Activated CD8-positive, alpha-beta memory T cell treated with anti-CD3 and anti-CD28 coated beads for 24 hours (primary cell): ENCODE results near the gene PHYHD1.

Source experiments
- DNase-seq: peaks from one replicate; pipeline ENCODE4 v3.0.0-alpha.2; 2020

The PHYHD1 gene

DNA sequence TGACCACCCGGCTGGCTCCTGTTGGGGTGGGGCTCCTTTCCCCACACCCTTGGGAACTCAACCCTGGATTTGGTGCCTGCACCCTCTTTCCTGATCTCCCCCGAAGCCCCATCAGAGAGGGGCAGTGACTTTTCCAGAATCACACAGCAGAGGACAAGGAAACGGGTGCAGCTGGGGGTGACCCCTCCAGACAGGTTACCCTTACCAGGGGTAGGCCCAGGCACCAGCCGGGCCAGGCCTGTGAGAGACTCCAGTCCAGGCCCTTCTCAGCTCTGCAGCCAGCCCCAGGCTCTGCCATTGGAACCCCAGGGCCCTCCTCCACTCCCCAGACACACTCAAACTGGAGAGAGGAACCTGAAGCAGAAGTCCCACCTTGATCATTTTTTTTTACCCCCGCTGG, 19.0 kb upstream of the PHYHD1 start:
- DNase-seq = peak; percentile 64

DNA sequence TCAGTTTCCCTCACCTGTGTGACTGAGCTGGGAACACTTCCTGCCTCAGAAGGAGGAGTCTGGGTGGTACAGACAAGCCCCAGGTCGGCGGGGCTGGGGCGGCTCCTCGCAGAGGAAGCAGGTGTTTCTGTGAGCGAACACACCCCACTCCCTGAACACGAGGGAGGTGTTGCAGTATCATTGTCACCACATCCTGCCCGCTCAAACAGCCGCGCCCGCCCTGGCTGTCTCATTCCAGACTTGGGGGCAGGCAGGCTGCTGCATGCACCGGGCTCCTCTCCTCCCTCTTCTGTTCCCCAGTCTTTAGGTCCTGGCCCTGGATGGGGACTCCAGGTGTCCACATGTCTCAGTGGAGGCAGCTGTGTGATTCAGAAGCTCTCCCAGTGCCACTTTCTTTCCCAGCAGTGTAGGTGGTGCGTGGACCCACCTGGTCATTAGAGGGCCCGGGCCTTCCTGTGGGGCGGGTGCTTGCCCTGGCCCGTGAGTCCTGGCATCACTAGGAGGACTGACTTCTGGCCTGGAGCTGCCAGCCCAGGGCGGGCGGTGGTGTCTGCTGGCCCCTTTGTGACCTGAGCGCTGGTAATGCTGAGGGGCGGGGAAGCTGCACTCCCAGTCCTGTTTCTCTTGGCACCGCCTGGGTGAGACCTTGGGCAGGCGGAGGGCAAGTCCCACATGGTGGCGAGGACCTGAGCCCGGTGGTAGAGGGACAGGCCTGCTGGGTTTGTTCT, 18.3 kb upstream of the PHYHD1 start:
- peak; percentile 91 for DNase-seq

DNA sequence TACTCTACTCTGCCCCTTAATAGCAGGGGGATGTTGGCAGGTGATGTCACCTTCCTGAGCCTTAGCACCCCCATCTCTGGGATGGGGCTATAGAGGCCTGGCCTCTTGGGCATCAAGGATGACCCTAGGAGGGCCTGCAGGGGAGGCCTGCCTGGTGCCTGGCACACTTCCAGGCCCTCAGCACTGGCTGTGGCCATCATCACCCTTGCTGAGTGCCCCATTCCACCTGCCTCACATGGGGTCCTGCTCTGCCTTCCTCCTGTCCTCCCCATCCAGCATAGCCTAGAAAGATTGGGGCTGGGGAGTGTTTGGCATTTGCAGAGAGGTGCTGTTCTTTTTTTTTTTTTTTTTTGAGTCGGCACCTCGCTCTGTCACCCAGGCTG, 17.7 kb upstream of the PHYHD1 start:
- no peak for DNase-seq

DNA sequence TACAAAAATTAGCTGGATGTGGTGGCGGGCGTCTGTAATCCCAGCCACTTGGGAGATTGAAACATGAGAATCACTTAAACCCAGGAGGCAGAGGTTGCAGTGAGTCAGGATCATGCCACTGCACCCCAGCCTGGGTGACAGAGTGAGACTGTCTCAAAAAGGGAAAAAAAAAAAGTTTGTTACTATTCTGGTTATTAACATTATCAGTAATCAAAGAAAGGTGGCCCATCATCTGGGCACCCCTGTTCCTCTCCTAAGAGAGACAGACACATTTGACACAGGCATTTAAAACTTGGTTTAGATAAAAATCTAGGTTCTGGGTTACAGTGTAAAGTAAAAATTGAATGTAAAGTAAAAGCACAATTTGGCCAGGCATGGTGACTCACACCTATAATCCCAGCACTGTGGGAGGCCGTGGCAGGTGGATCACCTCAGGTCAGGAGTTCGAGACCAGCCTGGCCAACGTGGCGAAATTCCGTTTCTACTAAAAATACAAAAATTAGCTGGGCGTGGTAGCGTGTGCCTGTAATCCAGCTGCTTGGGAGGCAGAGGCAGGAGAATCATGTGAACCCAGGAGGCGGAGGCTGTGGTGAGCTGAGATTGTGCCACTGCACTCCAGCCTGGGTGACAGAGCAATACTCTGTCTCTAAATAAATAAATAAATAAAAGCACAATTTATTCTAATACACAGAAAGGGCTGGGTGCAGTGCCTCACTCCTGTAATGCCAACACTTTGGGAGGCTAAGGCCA, 16.7 kb upstream of the PHYHD1 start:
- no peak for DNase-seq

DNA sequence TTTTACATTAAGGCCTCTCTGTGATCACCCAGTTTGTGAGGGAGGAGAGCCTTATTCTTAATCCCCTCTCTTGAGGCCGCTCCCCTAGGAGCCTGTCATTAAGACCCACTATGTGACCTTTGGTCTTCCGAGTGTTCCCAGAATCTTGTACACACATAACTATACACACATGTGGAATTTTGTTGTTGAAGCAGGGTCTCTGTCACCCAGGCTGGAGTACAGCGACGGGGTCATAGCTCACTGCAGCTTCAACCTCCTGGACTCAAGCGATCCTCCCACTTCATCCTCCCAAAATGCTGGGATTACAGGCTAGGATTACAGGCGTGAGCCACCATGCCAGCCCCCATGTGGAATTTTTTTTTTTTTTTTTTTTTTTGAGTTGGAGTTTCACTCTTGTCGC, 14.8 kb upstream of the PHYHD1 start:
- DNase-seq = no peak

DNA sequence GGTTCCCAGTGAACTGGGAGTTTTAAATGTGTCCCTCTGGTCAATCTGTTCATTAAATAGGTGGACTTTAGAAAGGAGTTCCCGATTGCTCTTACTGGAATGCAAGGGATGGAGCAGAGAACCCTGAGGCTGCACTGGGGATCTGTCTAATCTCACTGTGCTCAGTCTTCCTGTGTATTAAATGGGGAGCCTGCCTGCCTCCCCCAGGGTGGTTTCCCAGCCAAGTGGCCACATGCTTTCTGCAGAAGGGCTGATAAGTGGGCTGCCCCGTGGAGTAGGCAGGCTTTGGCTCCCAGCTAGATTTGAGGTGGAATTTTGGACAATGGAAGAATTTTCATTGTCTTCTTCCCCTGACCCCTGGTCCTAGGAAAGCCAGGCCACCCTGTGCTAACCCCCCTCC, 14.0 kb upstream of the PHYHD1 start:
- no peak for DNase-seq

- no peak for DNase-seq
Measured at GRCh38 chr9:128908372-128908771, 12.4 kb upstream of the PHYHD1 start.

- DNase-seq = no peak
Measured at GRCh38 chr9:128909859-128910258, 10.9 kb upstream of the PHYHD1 start.

- no peak for DNase-seq
Measured at GRCh38 chr9:128910906-128911305, 9.9 kb upstream of the PHYHD1 start.

- no peak for DNase-seq
Measured at GRCh38 chr9:128911529-128912035, 9.2 kb upstream of the PHYHD1 start.

DNA sequence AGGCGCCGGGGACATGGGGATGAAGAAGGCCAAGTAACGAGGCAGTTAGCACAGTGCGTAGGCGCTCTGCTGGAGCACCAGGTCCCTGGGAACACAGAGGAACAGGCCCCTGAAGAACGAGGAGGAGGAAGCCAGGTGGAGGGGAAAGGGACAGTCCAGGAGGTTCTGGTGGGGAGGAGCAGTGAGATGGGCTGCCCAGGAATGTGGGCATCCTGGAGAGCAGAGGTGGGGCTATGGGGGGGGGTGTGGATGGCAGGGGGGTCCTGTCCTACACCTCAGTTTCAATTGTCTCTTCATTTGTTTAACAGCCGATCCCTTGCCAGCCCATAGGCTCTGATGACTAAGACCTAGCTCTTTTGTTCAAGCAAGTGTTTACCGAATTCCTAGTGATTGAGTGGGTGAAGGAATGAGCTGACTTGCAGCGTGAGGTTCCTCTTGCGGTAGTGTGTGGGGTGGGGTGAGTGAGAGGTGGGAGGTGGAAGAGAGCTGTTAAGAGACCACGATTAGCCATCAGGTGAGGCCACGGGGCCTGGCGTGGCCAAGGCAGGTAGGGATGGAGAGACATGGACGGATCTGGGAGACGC, 8.4 kb upstream of the PHYHD1 start:
- no peak for DNase-seq

- DNase-seq = no peak
Measured at GRCh38 chr9:128913048-128913900, 7.5 kb upstream of the PHYHD1 start.

GRCh38 chr9:128913995-128914772, 6.6 kb upstream of the PHYHD1 start:
- DNase-seq = no peak

GRCh38 chr9:128916204-128916603, 4.6 kb upstream of the PHYHD1 start:
- DNase-seq = no peak

- no peak for DNase-seq
Measured at GRCh38 chr9:128916745-128917144, 4.0 kb upstream of the PHYHD1 start.

- no peak for DNase-seq
Measured at GRCh38 chr9:128917151-128917849, 3.5 kb upstream of the PHYHD1 start.

GRCh38 chr9:128918921-128919320, 1.9 kb upstream of the PHYHD1 start:
- no peak for DNase-seq

DNA sequence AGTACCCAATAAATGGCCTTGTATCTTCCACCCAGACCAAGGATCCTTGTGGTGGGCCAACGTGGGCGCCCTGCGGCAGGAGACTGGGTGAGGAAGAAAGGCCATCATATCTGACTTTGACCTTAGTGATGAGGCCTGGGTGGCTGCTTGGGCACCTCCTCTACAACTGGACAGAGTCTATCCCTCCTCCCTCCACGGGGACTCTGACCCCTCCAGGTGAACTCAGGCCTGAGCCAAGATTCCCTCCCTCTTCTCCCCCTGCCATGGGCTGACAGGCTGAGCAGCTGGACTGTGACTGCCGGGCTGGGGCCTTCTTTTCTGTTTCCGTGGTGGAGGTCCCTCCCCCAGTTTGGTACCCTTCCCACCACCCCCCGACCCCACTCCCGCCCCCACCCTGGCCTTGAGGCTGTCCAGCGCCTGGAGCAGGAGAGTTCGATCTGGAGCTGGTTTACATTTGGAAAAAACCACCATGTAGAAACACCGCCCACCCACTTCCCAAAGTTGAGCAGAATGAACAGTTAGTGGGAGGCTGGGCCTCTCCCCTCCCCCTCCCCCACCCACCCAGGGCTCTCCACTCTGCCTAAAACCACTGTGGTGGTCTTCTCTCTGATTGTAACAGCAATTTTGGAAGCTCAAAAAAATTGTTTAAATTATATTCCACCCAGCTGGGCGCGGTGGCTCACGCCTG, 1.2 kb upstream of the PHYHD1 start:
- DNase-seq = no peak

DNA sequence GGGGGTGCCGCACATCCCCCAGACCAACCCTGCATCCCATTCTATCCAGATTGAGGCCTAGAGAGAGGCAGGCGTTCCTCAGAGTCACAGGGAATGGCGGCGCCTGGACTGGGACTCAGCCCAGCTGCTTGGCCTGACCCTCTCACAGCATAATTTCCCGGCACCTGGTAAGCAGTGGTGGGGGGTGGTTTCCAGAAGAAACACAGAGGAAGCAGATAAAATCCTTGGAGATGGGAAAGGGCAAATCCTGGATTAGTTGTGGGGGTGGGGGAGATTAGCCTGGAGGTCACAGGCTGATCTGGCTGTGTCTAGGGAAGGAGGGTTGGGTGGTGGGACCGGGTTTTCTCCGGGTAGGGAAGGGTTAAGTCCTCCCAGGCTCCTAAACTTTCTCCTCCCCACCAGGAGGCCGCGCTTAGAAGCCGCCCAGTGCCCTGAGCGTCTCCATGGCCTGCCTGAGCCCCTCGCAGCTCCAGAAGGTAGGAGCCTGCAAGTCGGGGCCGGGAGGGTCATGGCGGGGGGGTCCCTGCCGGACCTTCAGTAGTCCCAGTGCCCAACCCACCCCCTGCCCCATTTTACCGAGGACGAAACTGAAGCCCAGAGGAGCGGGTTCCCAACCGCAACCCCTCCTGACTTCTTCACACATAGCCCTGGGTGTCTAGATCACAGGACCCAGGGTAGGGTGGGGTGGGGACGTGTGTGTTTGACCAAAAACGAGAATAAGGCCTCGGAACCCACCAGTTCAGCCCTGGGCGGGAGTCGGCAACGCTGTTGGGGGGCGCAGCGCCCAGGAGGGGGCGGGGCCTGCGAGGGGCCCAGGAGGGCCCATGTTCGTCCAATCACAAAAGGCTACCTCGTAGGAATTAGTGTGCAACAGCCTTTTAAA, 1.3 kb downstream of the PHYHD1 start:
- peak; percentile 70 for DNase-seq

GRCh38 chr9:128923493-128923883, 2.7 kb downstream of the PHYHD1 start:
- no peak for DNase-seq
